22Rv1 (cell line): Measurements from ENCODE around the gene ADAMTS8.

Experiments used
- CTCF ChIP-seq: fragments of 450-650 bp; IDR thresholded peaks from 2 replicates; pipeline ENCODE4 v1.5.1; 2017; ENCODE audit warnings: mild to moderate bottlenecking
- ZFX ChIP-seq: fragments of 450-650 bp; IDR thresholded peaks from 2 replicates; pipeline ENCODE4 v1.6.1; 2017; ENCODE audit warnings: antibody characterized with exemption, borderline replicate concordance

GRCh38 chr11:130456286-130456685 lies 27.9 kb upstream of the ADAMTS8 start:
- TF ChIP-seq CTCF (no peak), ZFX (no peak)
